GM12864 (cell line): Measurements from ENCODE around the gene FGF12.
"Not testable (repeated sequence)": the region's sequence is repeated elsewhere in the genome, so short reads cannot be mapped to it uniquely, and the experiment has no call there.

Experiments
- DNase-seq: peaks from one replicate; pipeline ENCODE4 v3.0.0-alpha.2; 2011; ENCODE audit warnings: low read depth
- H3K4me3 ChIP-seq: 2 replicates; pipeline ENCODE4 v1.5.1; 2011; ENCODE audit warnings: mild to moderate bottlenecking, low read depth, low read length, control low read depth
- TF ChIP-seq, protein P1 (sequence below): IDR thresholded peaks from 2 replicates; pipeline ENCODE4 v1.5.1; 2011; ENCODE audit warnings: low read depth, mild to moderate bottlenecking, moderate library complexity, low read length, control low read depth, inconsistent platforms; ENCODE audit errors: missing control alignments

FGF12 gene

DNA sequence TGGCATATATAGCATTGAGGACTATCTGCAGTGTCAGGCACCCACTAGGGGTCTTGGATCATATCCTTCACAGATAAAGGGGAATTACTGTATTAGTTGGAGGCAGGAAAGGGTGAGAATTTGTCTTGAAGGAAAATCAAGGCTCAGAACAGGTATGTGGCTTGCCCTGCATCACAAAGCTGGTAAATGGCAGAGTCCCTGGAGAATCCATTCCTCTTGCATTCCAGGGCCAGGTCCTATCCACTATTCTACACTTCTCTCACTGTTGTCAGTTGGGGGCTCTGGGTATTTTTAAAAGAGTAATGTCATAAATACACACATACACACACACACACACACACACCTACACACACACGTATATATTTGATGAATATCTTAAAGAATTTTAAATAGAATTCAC lies 19.8 kb upstream of the FGF12 start:
- DNase-seq = no peak
- TF ChIP-seq, protein P1, sequence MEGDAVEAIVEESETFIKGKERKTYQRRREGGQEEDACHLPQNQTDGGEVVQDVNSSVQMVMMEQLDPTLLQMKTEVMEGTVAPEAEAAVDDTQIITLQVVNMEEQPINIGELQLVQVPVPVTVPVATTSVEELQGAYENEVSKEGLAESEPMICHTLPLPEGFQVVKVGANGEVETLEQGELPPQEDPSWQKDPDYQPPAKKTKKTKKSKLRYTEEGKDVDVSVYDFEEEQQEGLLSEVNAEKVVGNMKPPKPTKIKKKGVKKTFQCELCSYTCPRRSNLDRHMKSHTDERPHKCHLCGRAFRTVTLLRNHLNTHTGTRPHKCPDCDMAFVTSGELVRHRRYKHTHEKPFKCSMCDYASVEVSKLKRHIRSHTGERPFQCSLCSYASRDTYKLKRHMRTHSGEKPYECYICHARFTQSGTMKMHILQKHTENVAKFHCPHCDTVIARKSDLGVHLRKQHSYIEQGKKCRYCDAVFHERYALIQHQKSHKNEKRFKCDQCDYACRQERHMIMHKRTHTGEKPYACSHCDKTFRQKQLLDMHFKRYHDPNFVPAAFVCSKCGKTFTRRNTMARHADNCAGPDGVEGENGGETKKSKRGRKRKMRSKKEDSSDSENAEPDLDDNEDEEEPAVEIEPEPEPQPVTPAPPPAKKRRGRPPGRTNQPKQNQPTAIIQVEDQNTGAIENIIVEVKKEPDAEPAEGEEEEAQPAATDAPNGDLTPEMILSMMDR = no peak
- H3K4me3 ChIP-seq = no peak overlapping the region

DNA sequence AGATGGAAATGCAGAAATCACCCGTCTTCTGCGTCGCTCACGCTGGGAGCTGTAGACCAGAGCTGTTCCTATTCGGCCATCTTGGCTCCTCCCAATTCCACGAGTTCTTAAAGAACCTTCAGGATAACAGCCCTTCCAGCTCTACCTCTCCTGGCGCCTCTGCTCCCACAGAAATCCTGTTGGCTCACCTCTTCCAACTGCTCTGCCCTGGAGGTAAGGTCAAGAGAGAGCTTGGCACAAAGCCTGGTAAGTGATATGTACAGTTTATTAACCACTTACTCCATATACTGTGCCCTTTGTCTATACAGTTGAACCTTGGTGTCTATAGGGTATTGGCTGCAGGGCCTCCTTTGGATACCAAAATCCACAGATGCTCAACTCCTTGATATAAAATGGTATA lies 17.8 kb upstream of the FGF12 start:
- no peak for DNase-seq
- no peak overlapping the region for H3K4me3 ChIP-seq
- TF ChIP-seq, protein P1 = no peak

- not testable (repeated sequence) for DNase-seq
Measured at GRCh38 chr3:192744604-192745003, 17.3 kb upstream of the FGF12 start.

DNA sequence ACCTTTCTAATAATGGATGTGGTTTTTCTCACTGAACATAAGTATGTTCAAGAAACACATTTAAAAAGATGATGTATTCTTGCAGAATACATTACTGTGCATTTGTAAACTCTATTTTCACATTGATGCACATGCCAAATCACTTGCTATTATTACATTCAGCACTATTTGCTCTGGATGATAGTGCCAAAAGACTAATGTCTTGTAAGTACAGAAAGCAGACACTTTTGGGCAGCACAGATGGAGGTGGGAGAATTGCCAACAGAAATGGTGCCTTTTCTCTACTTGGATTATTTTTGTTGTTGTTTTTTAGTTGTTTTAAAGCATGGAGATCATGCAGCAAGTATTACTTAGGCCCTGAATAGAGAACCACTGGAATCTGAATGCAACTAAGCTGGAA lies 10.2 kb upstream of the FGF12 start:
- no peak for DNase-seq
- TF ChIP-seq, protein P1 = no peak
- no peak overlapping the region for H3K4me3 ChIP-seq

More at GRCh38 chr3:192744604-192745003, 17.3 kb upstream of the FGF12 start:
- H3K4me3 ChIP-seq = not testable (repeated sequence)

DNA sequence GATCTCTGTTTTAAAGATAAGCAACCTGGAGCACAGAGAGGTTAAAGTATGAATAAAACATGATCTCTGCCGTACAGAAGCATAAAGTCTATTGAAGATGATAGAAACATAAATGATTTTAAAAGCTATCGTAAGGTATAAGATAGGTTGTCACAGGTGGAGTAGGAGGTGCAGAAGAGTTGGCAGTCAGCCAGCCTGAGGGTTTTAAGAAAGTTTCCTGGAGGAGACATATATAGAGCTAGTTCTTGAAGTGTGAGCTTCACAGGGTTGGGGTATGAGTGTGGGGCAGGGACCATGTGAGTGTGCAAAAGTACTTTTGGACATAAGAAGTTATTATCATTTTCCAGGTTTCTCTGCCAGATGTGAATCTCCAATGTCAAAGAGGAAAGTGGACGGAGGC lies 3.9 kb upstream of the FGF12 start:
- no peak for DNase-seq
- no peak overlapping the region for H3K4me3 ChIP-seq
- TF ChIP-seq, protein P1 = no peak

- no peak for DNase-seq
- TF ChIP-seq, protein P1 = no peak
- no peak overlapping the region for H3K4me3 ChIP-seq
Measured at GRCh38 chr3:192726385-192726784, 956 bp downstream of the FGF12 start.

DNA sequence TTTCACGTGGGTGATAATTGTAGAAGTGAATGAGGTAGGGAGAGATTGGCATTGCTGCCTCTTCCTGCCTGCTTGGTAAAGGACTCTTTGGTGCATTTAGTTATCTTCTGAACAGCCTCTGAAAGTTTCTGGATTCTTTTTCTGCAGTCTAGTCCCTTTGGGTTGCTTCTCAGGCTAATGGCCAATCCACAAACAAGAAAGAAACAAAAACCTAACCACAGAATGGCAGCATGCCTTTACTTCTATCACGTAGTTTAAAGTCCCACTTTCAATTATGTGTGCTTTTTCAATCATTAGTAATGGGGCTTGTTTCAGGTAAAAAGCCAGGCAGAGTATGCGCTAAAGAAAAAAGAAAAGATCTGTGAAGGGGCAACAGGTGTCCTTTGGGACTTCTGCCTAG lies 7.4 kb downstream of the FGF12 start:
- TF ChIP-seq, protein P1 = no peak
- DNase-seq = no peak
- H3K4me3 ChIP-seq = no peak overlapping the region

DNA sequence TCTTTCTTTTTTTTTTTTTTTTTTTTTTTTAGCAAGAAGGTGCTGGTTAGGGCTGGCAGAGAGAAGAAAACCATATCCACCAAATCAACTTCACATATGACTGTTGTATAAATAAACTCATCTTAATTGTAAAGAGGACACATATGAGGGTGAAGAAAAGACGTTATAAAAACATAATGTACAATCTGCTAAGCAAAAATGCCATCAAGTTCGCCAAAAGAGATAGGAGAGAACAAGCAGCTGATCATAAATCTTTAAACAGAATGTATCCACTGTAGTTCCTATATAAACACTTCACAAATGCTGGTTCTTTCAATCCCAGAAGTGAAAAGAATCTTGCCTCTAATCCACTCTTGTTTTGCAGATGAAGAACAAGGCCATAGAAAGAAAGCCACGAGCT lies 9.2 kb downstream of the FGF12 start:
- H3K4me3 ChIP-seq = no peak overlapping the region
- no peak for DNase-seq
- TF ChIP-seq, protein P1 = no peak
